HepG2 (cell line): ENCODE results near the gene SMIM24. TPM values are rescaled to one million over a fixed set of nuclear protein-coding genes. Genes with fewer than 3 reads are reported as not detected.

Source experiments
- ATAC-seq: fragments of 200-7000 bp; cut with Tn5 transposase; 3 replicates; pipeline ENCODE4 v1.9.1; 2020; ENCODE audit warnings: mild to moderate bottlenecking, moderate library complexity
- BruUV-seq: library from RNA; stranded (reverse); fragments of 400-500 nt; replicated peaks from 2 replicates; lab custom pipeline; 2021; lab: Mats Ljungman, UMichigan
- CTCF ChIA-PET: fragments of 300-600 bp; formaldehyde crosslinking; extraction: SDS; loops from one replicate; lab custom pipeline; 2021; ENCODE audit warnings: low total read pairs, inconsistent platforms, low intra/inter-chr PET ratio; lab: Yijun Ruan, JAX
- POLR2A ChIA-PET: fragments of 350-600 bp; sonication (Branson Sonifier 250); formaldehyde crosslinking; loops from one replicate; lab custom pipeline; 2020; ENCODE audit warnings: antibody characterized with exemption, inconsistent platforms; lab: Yijun Ruan, JAX
- DNase-seq: peaks from one replicate; pipeline ENCODE4 v3.0.0-alpha.2; 2015; ENCODE audit warnings: low spot score
- FAIRE-seq: peaks from 3 replicates; lab custom pipeline; 2011; peaks lifted over from hg19 to GRCh38; lab: Jason Lieb, UNC
- H2AFZ ChIP-seq: one replicate; pipeline ENCODE4 v1.6.1; 2011; ENCODE audit warnings: low read length, inconsistent platforms
- H3K27ac ChIP-seq: fragments of 300-600 bp; 3 replicates; pipeline ENCODE4 v1.8.0; 2011; ENCODE audit warnings: mixed run types, mild to moderate bottlenecking, mixed read lengths, low read length, inconsistent platforms; ENCODE audit not compliant: insufficient read depth; ENCODE audit errors: extremely low read length
- H3K27me3 ChIP-seq, 2 experiments: fragments of 200-600 bp in 1 of 2; 2 replicates in 1 of 2; 3 replicates in 1 of 2; pipeline versions ENCODE4 v1.6.0 to v1.8.0; 2011; ENCODE audit warnings: low read length in 2 of 2, mild to moderate bottlenecking in 2 of 2, moderate library complexity in 2 of 2, inconsistent platforms in 1 of 2; ENCODE audit not compliant: insufficient read depth in 2 of 2, control insufficient read depth in 1 of 2
- H3K36me3 ChIP-seq, 2 experiments: fragments of 200-600 bp in 1 of 2; replicated peaks in 1 of 2; 2 replicates in 1 of 2; 3 replicates in 1 of 2; pipeline versions ENCODE4 v1.5.1 to v1.8.0; 2011; ENCODE audit warnings: low read length in 2 of 2, inconsistent platforms in 1 of 2; ENCODE audit not compliant: insufficient read depth in 2 of 2, control insufficient read depth in 1 of 2
- H3K4me1 ChIP-seq: 2 replicates; pipeline ENCODE4 v1.5.1; 2012; ENCODE audit warnings: low read length, inconsistent platforms; ENCODE audit not compliant: insufficient read depth
- H3K4me2 ChIP-seq: 2 replicates; pipeline ENCODE4 v1.6.0; 2011; ENCODE audit warnings: low read depth, low read length, inconsistent platforms
- H3K4me3 ChIP-seq, 3 experiments: fragments of 200-600 bp in 1 of 3; sonication (generic), shearing (Covaris generic) in 1 of 3; replicated peaks in 1 of 3; 2 replicates each; pipeline ENCODE4 v1.5.1; 2011 to 2016; ENCODE audit warnings: low read length in 3 of 3, inconsistent platforms in 2 of 3, low read depth in 2 of 3, mild to moderate bottlenecking in 2 of 3, control low read depth in 1 of 3, mixed read lengths in 1 of 3; ENCODE audit not compliant: insufficient read depth in 1 of 3
- H3K79me2 ChIP-seq: one replicate; pipeline ENCODE4 v1.6.1; 2011; ENCODE audit warnings: low read length, inconsistent platforms; ENCODE audit not compliant: insufficient read depth
- H3K9ac ChIP-seq: 2 replicates; pipeline ENCODE4 v1.6.0; 2011; ENCODE audit warnings: mild to moderate bottlenecking, low read depth, low read length, inconsistent platforms; ENCODE audit not compliant: insufficient read depth
- H3K9me3 ChIP-seq: 2 replicates; pipeline ENCODE4 v1.5.1; 2012; ENCODE audit warnings: mild to moderate bottlenecking, low read length
- H4K20me1 ChIP-seq: 2 replicates; pipeline ENCODE4 v1.6.0; 2011; ENCODE audit warnings: inconsistent platforms, mild to moderate bottlenecking, low read length, moderate library complexity; ENCODE audit not compliant: insufficient read depth
- ATF7-NPFF ChIP-seq: sonication (generic); formaldehyde crosslinking; IDR thresholded peaks from 2 replicates; pipeline ENCODE4 v1.8.1; 2023; ENCODE audit warnings: mild to moderate bottlenecking, low read depth, missing genetic modification reagents, moderate library complexity
- CREB1 ChIP-seq, 2 experiments: fragments of 450-650 bp in 1 of 2; IDR thresholded peaks; 2 replicates each; pipeline ENCODE4 v1.6.1; 2016 to 2017; ENCODE audit warnings: control low read depth in 1 of 2, mild to moderate bottlenecking in 1 of 2, missing compliant biosample characterization in 1 of 2, missing genetic modification characterization in 1 of 2
- FOXA1 ChIP-seq, 2 experiments: fragments of 450-650 bp in 1 of 2; sonication (generic) in 1 of 2; formaldehyde crosslinking in 1 of 2; IDR thresholded peaks; 2 replicates each; pipeline versions ENCODE4 v1.4.0 to v1.6.1; 2016 to 2020; ENCODE audit warnings: missing genetic modification reagents in 1 of 2
- KDM5B ChIP-seq: sonication (generic); formaldehyde crosslinking; IDR thresholded peaks from 2 replicates; pipeline ENCODE4 v1.4.0; 2020; ENCODE audit warnings: missing genetic modification reagents, mild to moderate bottlenecking, borderline replicate concordance
- MAFF ChIP-seq: IDR thresholded peaks from 2 replicates; pipeline ENCODE4 v1.6.1; 2011; ENCODE audit warnings: low read depth, low read length, improper control_type of control experiment
- MAFK ChIP-seq, 2 experiments: IDR thresholded peaks in 1 of 2; conservative IDR thresholded peaks in 1 of 2; 2 replicates each; pipeline ENCODE4 v1.6.1; 2011; ENCODE audit warnings: improper control_type of control experiment in 2 of 2, low read length in 2 of 2
- ONECUT2 ChIP-seq: sonication (generic); formaldehyde crosslinking; IDR thresholded peaks from 2 replicates; pipeline ENCODE4 v1.4.0; 2020; ENCODE audit warnings: missing genetic modification reagents
- RARA ChIP-seq: IDR thresholded peaks from 2 replicates; pipeline ENCODE4 v1.6.1; 2016; ENCODE audit warnings: missing genetic modification reagents, missing compliant biosample characterization
- REPIN1 ChIP-seq: sonication (generic); formaldehyde crosslinking; IDR thresholded peaks from 2 replicates; pipeline ENCODE4 v1.8.0; 2022; ENCODE audit warnings: missing genetic modification reagents, low read depth, mild to moderate bottlenecking, borderline replicate concordance
- SAP130 ChIP-seq: IDR thresholded peaks from 2 replicates; pipeline ENCODE4 v1.6.1; 2016; ENCODE audit warnings: low read depth
- TBX2 ChIP-seq: sonication (generic); formaldehyde crosslinking; IDR thresholded peaks from 2 replicates; pipeline ENCODE4 v1.5.0; 2020; ENCODE audit warnings: missing genetic modification reagents, mild to moderate bottlenecking, borderline replicate concordance
- ZBTB8A ChIP-seq: sonication (generic); formaldehyde crosslinking; IDR thresholded peaks from 2 replicates; pipeline ENCODE4 v1.4.0; 2020; ENCODE audit warnings: mild to moderate bottlenecking, low read depth, missing genetic modification reagents, borderline replicate concordance
- ZNF292 ChIP-seq: sonication (generic); formaldehyde crosslinking; IDR thresholded peaks from 2 replicates; pipeline ENCODE4 v1.8.1; 2022; ENCODE audit warnings: mild to moderate bottlenecking, low read depth, missing genetic modification reagents, borderline replicate concordance
- ZNF770 ChIP-seq: sonication (generic); formaldehyde crosslinking; IDR thresholded peaks from 2 replicates; pipeline ENCODE4 v1.5.0; 2020; ENCODE audit warnings: mild to moderate bottlenecking, missing genetic modification reagents
- WGBS: methylation state at CpG from one replicate; pipeline ENCODE4 v1.1.6; 2017; ENCODE audit warnings: low lambda C conversion rate; 5-methylcytosine and 5-hydroxymethylcytosine counted together
- in situ Hi-C: cut with HindIII; loops from 2 replicates; pipeline ENCODE4 v1.10.0; 2017; ENCODE audit warnings: low pct_unique_long_range_greater_than_20kb; ENCODE audit not compliant: extremely low pct_ligation_motif_present
- intact Hi-C: fragments of 100-400 bp; cut with micrococcal nuclease; formaldehyde crosslinking; loops from one replicate; pipeline ENCODE4 v1.10.0; 2022; ENCODE audit not compliant: unreplicated experiment
- polyA plus RNA-seq, 8 experiments: library from polyadenylated mRNA; depleted of rRNA in 3 of 8; stranded (reverse) in 7 of 8; unstranded in 1 of 8; fragments of >200 nt; fragmentation: Illumina TruSeq in 4 of 8; extraction: Trizol in 4 of 8; gene quantifications; 2 replicates each; pipeline versions ENCODE4 v1.2.1 to v1.2.3, GENCODE V29; 2011 to 2016; ENCODE audit warnings: low read depth in 4 of 8, missing spikeins in 1 of 8, mixed read lengths in 1 of 8; ENCODE audit not compliant: insufficient read depth in 1 of 8
- total RNA-seq, 5 experiments: library from RNA; depleted of rRNA; stranded (reverse); fragments of >200 nt; fragmentation: Illumina TruSeq; extraction: Trizol; gene quantifications; 2 replicates each; pipeline ENCODE4 v1.2.3, GENCODE V29; 2016; ENCODE audit warnings: low read depth in 1 of 5
- TF ChIP-seq, protein P1 (sequence below): sonication (generic); formaldehyde crosslinking; IDR thresholded peaks from 2 replicates; pipeline ENCODE4 v1.5.0; 2020; ENCODE audit warnings: mild to moderate bottlenecking, low read depth, missing genetic modification reagents, borderline replicate concordance
- TF ChIP-seq, protein P2 (sequence below): IDR thresholded peaks from 2 replicates; pipeline ENCODE4 v1.6.1; 2016; ENCODE audit warnings: mild to moderate bottlenecking

SMIM24 gene
- total and polyA plus RNA-seq, 2 of the 13 experiments (the other 11 are each of a cell fraction or from before 2014, with no cell fraction given): 11.2 to 70.6 TPM

- Histone ChIP-seq H3K4me2 (peak overlapping the region; percentile 70), H3K79me2 (peaks cover 33% of the 10 kb centered on the region), H3K27me3 (no peaks in the 10 kb centered on the region; a peak in 1 of 5 replicates), H3K27ac (no peak overlapping the region), H3K4me3 (peak overlapping the region in 2 of 3 experiments; percentile 15 to 49; a peak in 4 of 6 replicates), H3K9me3 (no peaks in the 10 kb centered on the region), H3K4me1 (peaks cover 70% of the 10 kb centered on the region), H3K9ac (no peak overlapping the region), H3K36me3 (no peaks in the 10 kb centered on the region), H2AFZ (no peak overlapping the region), H4K20me1 (no peaks in the 10 kb centered on the region; the same call in 1 of the 2 replicates)
- ATAC-seq: no peak
- FAIRE-seq: no peak
- no TSS peak for BruUV-seq
- WGBS: 21% methylated on average over 10 of the region's 13 CpGs
- intact Hi-C loops: no loop called here
- ChIA-PET CTCF (no interaction called here), POLR2A (no interaction called here)
- in situ Hi-C loops: no loop called here
- DNase-seq: no peak
- peak; percentile 51; the same call in 1 of the 2 replicates for TF ChIP-seq RARA (CRISPR knock-in tag)
- TF ChIP-seq, protein P1, sequence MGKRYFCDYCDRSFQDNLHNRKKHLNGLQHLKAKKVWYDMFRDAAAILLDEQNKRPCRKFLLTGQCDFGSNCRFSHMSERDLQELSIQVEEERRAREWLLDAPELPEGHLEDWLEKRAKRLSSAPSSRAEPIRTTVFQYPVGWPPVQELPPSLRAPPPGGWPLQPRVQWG (CRISPR knock-in tag): no peak
- no peak for TF ChIP-seq FOXA1 (IDR thresholded peaks at IDR 0.05)
- 0 out of 2 replicates have a peak, but pooled peaks have one; percentile 11 for TF ChIP-seq FOXA1 (CRISPR knock-in tag; IDR thresholded peaks at IDR 0.05)
- peak; percentile 18; the same call in 1 of the 2 replicates for TF ChIP-seq KDM5B
- TF ChIP-seq ZNF292 (CRISPR knock-in tag): 0 out of 2 replicates have a peak, but pooled peaks have one; percentile 17
- TF ChIP-seq ATF7-NPFF: no peak
- peak; percentile 18; the same call in 1 of the 2 replicates for TF ChIP-seq SAP130
- peak; percentile 69 to 71 for TF ChIP-seq MAFK (conservative IDR thresholded peaks at IDR 0.05 in 1 of 2, IDR thresholded peaks at IDR 0.05 in 1 of 2; ENCODE audit: low read length in 2 of 2)
- peak; percentile 76 for TF ChIP-seq ZNF770 (CRISPR knock-in tag)
- TF ChIP-seq MAFF: peak; percentile 69
- TF ChIP-seq ONECUT2: no peak
- no peak for TF ChIP-seq REPIN1 (CRISPR knock-in tag)
- no peak for TF ChIP-seq TBX2 (CRISPR knock-in tag)
- no peak for TF ChIP-seq ZBTB8A (CRISPR knock-in tag)
- TF ChIP-seq, protein P2, sequence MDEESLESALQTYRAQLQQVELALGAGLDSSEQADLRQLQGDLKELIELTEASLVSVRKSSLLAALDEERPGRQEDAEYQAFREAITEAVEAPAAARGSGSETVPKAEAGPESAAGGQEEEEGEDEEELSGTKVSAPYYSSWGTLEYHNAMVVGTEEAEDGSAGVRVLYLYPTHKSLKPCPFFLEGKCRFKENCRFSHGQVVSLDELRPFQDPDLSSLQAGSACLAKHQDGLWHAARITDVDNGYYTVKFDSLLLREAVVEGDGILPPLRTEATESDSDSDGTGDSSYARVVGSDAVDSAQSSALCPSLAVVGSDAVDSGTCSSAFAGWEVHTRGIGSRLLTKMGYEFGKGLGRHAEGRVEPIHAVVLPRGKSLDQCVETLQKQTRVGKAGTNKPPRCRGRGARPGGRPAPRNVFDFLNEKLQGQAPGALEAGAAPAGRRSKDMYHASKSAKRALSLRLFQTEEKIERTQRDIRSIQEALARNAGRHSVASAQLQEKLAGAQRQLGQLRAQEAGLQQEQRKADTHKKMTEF (CRISPR knock-in tag): no peak
- TF ChIP-seq CREB1 (IDR thresholded peaks at IDR 0.05): 0 out of 2 replicates have a peak, but pooled peaks have one; percentile 13
- no peak for TF ChIP-seq CREB1 (CRISPR knock-in tag; IDR thresholded peaks at IDR 0.05)
These were observed 22.8 kb upstream of the SMIM24 start for GRCh38 chr19:3503036-3503572.
